PC-3 (cell line): ENCODE results near the gene NIPAL3. TPM values are rescaled to one million over a fixed set of nuclear protein-coding genes. Genes with fewer than 3 reads are reported as not detected.
A peak's percentile ranks its signal among the peaks of the same experiment; 100 is the strongest.

ENCODE experiments used
- ATAC-seq: fragments of 200-7000 bp; cut with Tn5 transposase; 2 replicates; pipeline ENCODE4 v1.9.1; 2020; ENCODE audit warnings: mild to moderate bottlenecking, moderate library complexity
- BruUV-seq: library from RNA; stranded (reverse); fragments of 400-500 nt; replicated peaks from 2 replicates; lab custom pipeline; 2021; lab: Mats Ljungman, UMichigan
- CTCF ChIA-PET: fragments of 300-600 bp; sonication (Branson Sonifier 250); formaldehyde crosslinking; loops from one replicate; lab custom pipeline; 2022; ENCODE audit warnings: antibody characterized with exemption; lab: Charles Lee
- POLR2A ChIA-PET: fragments of 300-600 bp; sonication (Branson Sonifier 250); formaldehyde crosslinking; loops from one replicate; lab custom pipeline; 2022; ENCODE audit warnings: antibody characterized with exemption; ENCODE audit not compliant: unreplicated experiment; lab: Charles Lee
- DNase-seq: peaks from one replicate; pipeline ENCODE4 v3.0.0-alpha.2; 2015
- H2AFZ ChIP-seq: fragments of 300-600 bp; sonication (generic); 2 replicates; pipeline ENCODE4 v1.6.0; 2016; ENCODE audit warnings: antibody characterized with exemption, low read length
- H3F3A ChIP-seq: fragments of 300-600 bp; sonication (generic); one replicate; pipeline ENCODE4 v1.6.0; 2017; ENCODE audit warnings: antibody characterized with exemption, low read length, control low read depth, mild to moderate bottlenecking; ENCODE audit not compliant: unreplicated experiment
- H3K27ac ChIP-seq: fragments of 300-600 bp; sonication (generic); 2 replicates; pipeline ENCODE4 v1.5.1; 2016; ENCODE audit warnings: mild to moderate bottlenecking, low read length
- H3K27me3 ChIP-seq: fragments of 300-600 bp; sonication (generic); 2 replicates; pipeline ENCODE4 v1.6.1; 2016; ENCODE audit warnings: low read length, mixed read lengths
- H3K36me3 ChIP-seq: fragments of 300-600 bp; sonication (generic); 2 replicates; pipeline ENCODE4 v1.6.1; 2016; ENCODE audit warnings: low read depth, mixed run types, low read length, mixed read lengths
- H3K4me1 ChIP-seq: fragments of 300-600 bp; sonication (generic); 2 replicates; pipeline ENCODE4 v1.5.1; 2016; ENCODE audit warnings: low read length; ENCODE audit not compliant: insufficient read depth
- H3K4me2 ChIP-seq: fragments of 300-600 bp; sonication (generic); 2 replicates; pipeline ENCODE4 v1.6.0; 2016; ENCODE audit warnings: low read length
- H3K4me3 ChIP-seq: fragments of 300-600 bp; sonication (generic); 2 replicates; pipeline ENCODE4 v1.5.1; 2016; ENCODE audit warnings: mild to moderate bottlenecking, low read length, mixed read lengths
- H3K79me2 ChIP-seq: fragments of 300-600 bp; sonication (generic); 2 replicates; pipeline ENCODE4 v1.6.1; 2017; ENCODE audit warnings: low read length, mixed read lengths
- H3K9ac ChIP-seq: fragments of 300-600 bp; sonication (generic); 2 replicates; pipeline ENCODE4 v1.6.0; 2016; ENCODE audit warnings: mild to moderate bottlenecking, low read length
- H3K9me2 ChIP-seq: fragments of 300-600 bp; sonication (generic); replicated peaks from 2 replicates; pipeline ENCODE4 v1.6.1; 2016; ENCODE audit warnings: mixed run types, low read length, mixed read lengths
- H3K9me3 ChIP-seq: fragments of 300-600 bp; sonication (generic); 2 replicates; pipeline ENCODE4 v1.6.1; 2016; ENCODE audit warnings: low read length, mixed read lengths
- H4K20me1 ChIP-seq: fragments of 300-600 bp; sonication (generic); 2 replicates; pipeline ENCODE4 v1.6.1; 2016; ENCODE audit warnings: low read length, mixed read lengths
- EZH2 ChIP-seq: fragments of 300-600 bp; sonication (generic); IDR thresholded peaks from one replicate; pipeline ENCODE4 v1.6.1; 2017; ENCODE audit warnings: antibody characterized with exemption, mild to moderate bottlenecking, low read length; ENCODE audit not compliant: unreplicated experiment
- EZH2phosphoT487 ChIP-seq: fragments of 300-600 bp; sonication (generic); IDR thresholded peaks from 2 replicates; pipeline ENCODE4 v1.6.1; 2018; ENCODE audit warnings: mild to moderate bottlenecking, antibody characterized with exemption, low read length, borderline replicate concordance
- intact Hi-C: fragments of 100-400 bp; cut with micrococcal nuclease; formaldehyde crosslinking; loops from 2 replicates; pipeline ENCODE4 v1.9.0; 2023
- total RNA-seq: library from RNA; depleted of rRNA; stranded (reverse); fragments of >200 nt; gene quantifications from 2 replicates; pipeline ENCODE4 v1.2.3, GENCODE V29; 2014
- TF ChIP-seq, protein P1 (sequence below): fragments of 300-600 bp; sonication (generic); conservative IDR thresholded peaks from 2 replicates; pipeline ENCODE4 v1.5.1; 2017; ENCODE audit warnings: antibody characterized with exemption, low read depth, mild to moderate bottlenecking, low read length

The NIPAL3 gene
- total RNA-seq, 1 experiment from 2014 or later, result 35.2 TPM

DNA sequence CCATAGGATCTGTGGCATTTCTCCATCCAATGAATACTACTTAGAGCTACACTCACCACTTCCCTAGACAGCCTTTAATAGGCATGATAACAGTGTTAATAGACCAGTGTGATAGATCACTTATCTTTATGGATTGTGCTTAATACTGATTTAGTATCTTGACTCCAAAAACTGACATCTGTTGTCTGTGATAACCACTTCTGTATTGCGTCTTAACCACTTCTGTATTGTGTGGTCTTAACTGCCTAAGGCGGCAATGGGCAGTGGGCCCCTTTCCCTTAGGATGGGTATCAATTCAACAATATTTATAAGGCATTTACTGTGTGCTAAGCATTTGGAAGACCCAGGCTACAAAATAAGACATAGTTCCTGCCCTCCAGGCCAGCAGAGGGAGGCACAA, 55.0 kb downstream of the NIPAL3 start:
- no peak overlapping the region for H3K4me3 ChIP-seq
- H3K36me3 ChIP-seq, result peaks cover 4% of the 10 kb centered on the region
- no peak overlapping the region for H3K9ac ChIP-seq
- H4K20me1 ChIP-seq, result no peaks in the 10 kb centered on the region
- DNase-seq, result no peak
- intact Hi-C loops, result no loop called here
- H3K27ac ChIP-seq, result no peak overlapping the region
- ATAC-seq, result no peak
- no peaks in the 10 kb centered on the region for H3K9me3 ChIP-seq
- TF ChIP-seq EZH2phosphoT487 (no peak), EZH2 (no peak)
- TF ChIP-seq, protein P1, sequence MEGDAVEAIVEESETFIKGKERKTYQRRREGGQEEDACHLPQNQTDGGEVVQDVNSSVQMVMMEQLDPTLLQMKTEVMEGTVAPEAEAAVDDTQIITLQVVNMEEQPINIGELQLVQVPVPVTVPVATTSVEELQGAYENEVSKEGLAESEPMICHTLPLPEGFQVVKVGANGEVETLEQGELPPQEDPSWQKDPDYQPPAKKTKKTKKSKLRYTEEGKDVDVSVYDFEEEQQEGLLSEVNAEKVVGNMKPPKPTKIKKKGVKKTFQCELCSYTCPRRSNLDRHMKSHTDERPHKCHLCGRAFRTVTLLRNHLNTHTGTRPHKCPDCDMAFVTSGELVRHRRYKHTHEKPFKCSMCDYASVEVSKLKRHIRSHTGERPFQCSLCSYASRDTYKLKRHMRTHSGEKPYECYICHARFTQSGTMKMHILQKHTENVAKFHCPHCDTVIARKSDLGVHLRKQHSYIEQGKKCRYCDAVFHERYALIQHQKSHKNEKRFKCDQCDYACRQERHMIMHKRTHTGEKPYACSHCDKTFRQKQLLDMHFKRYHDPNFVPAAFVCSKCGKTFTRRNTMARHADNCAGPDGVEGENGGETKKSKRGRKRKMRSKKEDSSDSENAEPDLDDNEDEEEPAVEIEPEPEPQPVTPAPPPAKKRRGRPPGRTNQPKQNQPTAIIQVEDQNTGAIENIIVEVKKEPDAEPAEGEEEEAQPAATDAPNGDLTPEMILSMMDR, result peak; percentile 25; the same call in 1 of the 2 replicates
- no peaks in the 10 kb centered on the region for H3K79me2 ChIP-seq
- no peak overlapping the region for H2AFZ ChIP-seq
- H3K4me1 ChIP-seq, result no peaks in the 10 kb centered on the region
- BruUV-seq, result no TSS peak
- ChIA-PET POLR2A (no interaction called here), CTCF (no interaction called here)
- H3K9me2 ChIP-seq, result no peaks in the 10 kb centered on the region
- H3K27me3 ChIP-seq, result no peaks in the 10 kb centered on the region
- no peaks in the 10 kb centered on the region for H3F3A ChIP-seq
- H3K4me2 ChIP-seq, result no peak overlapping the region

DNA sequence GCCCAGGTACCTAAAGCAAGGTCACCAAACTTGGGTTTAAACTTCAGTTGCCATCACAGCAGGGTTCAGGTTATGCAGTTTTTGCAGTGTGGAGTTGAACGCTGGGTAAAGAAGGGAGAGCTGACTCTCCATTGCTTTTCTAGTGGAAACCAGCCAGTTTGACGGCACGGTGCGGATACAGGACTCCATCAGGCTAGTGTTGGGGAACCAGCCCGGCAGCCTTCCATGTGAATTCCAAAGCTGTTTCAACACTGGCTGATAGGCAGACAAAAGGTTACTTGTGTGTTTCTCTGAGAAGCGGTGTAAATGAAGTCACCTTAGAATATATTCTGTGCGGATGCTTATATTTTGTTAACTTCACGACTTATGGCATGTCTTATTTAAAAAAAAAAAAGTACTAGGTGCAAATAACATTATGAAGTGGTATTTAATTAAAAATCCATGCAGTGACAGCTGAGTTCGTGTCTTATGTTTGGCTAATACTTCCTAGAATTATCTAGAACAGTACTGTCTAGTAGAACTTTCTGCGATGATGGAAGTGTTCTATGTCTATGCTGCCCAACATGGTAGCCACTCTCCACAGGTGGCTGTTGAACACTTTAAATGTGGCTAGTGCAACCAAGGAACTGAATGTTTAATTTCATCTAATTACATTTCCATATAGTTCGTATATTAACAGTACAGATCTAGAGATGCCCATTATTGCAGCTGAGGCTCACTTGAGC, 57.1 kb downstream of the NIPAL3 start:
- no peaks in the 10 kb centered on the region for H4K20me1 ChIP-seq
- ChIA-PET POLR2A (no interaction called here), CTCF (no interaction called here)
- no peaks in the 10 kb centered on the region for H3F3A ChIP-seq
- no peak for DNase-seq
- ATAC-seq, result no peak
- no peak overlapping the region for H3K4me3 ChIP-seq
- no TSS peak for BruUV-seq
- no peak overlapping the region for H3K27ac ChIP-seq
- no peak overlapping the region for H3K9ac ChIP-seq
- TF ChIP-seq EZH2 (no peak), EZH2phosphoT487 (no peak)
- TF ChIP-seq, protein P1, result no peak
- H3K4me2 ChIP-seq, result no peak overlapping the region
- H3K36me3 ChIP-seq, result no peaks in the 10 kb centered on the region
- intact Hi-C loops, result no loop called here
- H2AFZ ChIP-seq, result no peak overlapping the region
- H3K9me3 ChIP-seq, result no peaks in the 10 kb centered on the region
- H3K4me1 ChIP-seq, result no peaks in the 10 kb centered on the region
- no peaks in the 10 kb centered on the region for H3K27me3 ChIP-seq
- H3K9me2 ChIP-seq, result no peaks in the 10 kb centered on the region
- H3K79me2 ChIP-seq, result no peaks in the 10 kb centered on the region

DNA sequence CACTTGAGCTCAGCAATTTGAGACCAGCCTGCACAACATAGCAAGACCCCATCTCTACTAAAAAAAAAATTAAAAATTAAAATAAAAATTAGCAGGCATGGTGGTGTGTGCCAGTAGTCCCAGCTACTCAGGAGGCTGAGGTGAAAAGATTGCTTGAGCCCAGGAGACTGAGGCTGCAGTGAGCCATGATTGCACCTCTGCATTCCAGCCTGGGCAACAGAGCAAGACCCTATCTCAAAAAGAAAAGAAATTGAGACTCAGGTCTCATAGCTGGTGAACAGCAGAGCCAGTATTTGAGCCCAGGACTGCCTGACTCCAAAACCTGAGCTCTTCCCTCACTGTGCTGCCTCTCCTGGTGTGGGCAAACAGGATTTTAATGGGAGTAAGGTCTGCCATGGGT, 58.6 kb downstream of the NIPAL3 start:
- Histone ChIP-seq H3K27me3 (no peaks in the 10 kb centered on the region), H3K4me1 (no peaks in the 10 kb centered on the region), H3F3A (no peaks in the 10 kb centered on the region), H3K9ac (no peak overlapping the region), H2AFZ (no peak overlapping the region), H3K4me2 (no peak overlapping the region), H3K9me2 (no peaks in the 10 kb centered on the region), H3K36me3 (no peaks in the 10 kb centered on the region), H3K4me3 (no peak overlapping the region), H4K20me1 (no peaks in the 10 kb centered on the region), H3K27ac (no peak overlapping the region), H3K79me2 (no peaks in the 10 kb centered on the region), H3K9me3 (no peaks in the 10 kb centered on the region)
- no peak for TF ChIP-seq EZH2phosphoT487
- ChIA-PET CTCF (no interaction called here), POLR2A (interaction anchor here (0.6 kb wide), 1 partner anchor 56 kb away, joined by 3 read pairs; no protein-coding TSS in a partner anchor)
- DNase-seq (no peak), ATAC-seq (no peak)
- BruUV-seq, result no TSS peak
- intact Hi-C loops, result no loop called here
